IPS DF 6.9 (cell line): ENCODE results near the gene NDUFS3.
"Not testable (repeated sequence)": the region's sequence is repeated elsewhere in the genome, so short reads cannot be mapped to it uniquely, and the experiment has no call there.

ENCODE experiments used
- DNase-seq: peaks from one replicate; pipeline ENCODE4 v3.0.0-alpha.2; 2013; ENCODE audit warnings: low read depth, low spot score
- H3K27ac ChIP-seq: one replicate; pipeline ENCODE4 v1.5.1; 2013; ENCODE audit warnings: low read length, control low read depth
- H3K27me3 ChIP-seq: 2 replicates; pipeline ENCODE4 v1.6.1; 2013; ENCODE audit warnings: mild to moderate bottlenecking, low read length; ENCODE audit not compliant: control insufficient read depth, insufficient read depth
- H3K36me3 ChIP-seq: 2 replicates; pipeline ENCODE4 v1.6.1; 2013; ENCODE audit warnings: low read length; ENCODE audit not compliant: control insufficient read depth, insufficient read depth
- H3K4me1 ChIP-seq: 2 replicates; pipeline ENCODE4 v1.6.1; 2013; ENCODE audit warnings: low read length; ENCODE audit not compliant: control insufficient read depth, insufficient read depth
- H3K4me3 ChIP-seq: 2 replicates; pipeline ENCODE4 v1.5.1; 2013; ENCODE audit warnings: mild to moderate bottlenecking, low read length
- H3K9me3 ChIP-seq: 2 replicates; pipeline ENCODE4 v1.6.1; 2013; ENCODE audit warnings: low read length, inconsistent platforms; ENCODE audit not compliant: control insufficient read depth, insufficient read depth
- WGBS: extraction: QIAGEN DNeasy Blood & Tissue Kit; methylation state at CpG from one replicate; pipeline ENCODE4 v1.1.7; 2013; ENCODE audit warnings: mixed read lengths, missing lambda C conversion rate; ENCODE audit not compliant: insufficient read length, insufficient coverage; 5-methylcytosine and 5-hydroxymethylcytosine counted together

Gene NDUFS3

DNA sequence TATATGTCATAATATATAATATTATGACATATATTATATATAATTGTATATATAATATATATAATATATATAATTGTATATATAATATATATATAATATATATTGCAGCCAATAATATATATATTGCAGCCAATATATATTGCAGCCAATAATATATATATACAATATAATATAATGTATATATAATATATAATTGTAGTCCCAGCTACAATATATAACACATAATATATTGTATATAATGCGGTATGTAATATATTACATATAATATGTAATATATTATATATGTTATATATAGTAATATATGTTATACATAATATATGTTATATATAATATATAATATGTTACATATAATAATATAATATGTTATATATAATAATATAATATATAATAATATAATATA, 20.2 kb upstream of the NDUFS3 start:
- no peak overlapping the region for H3K4me3 ChIP-seq
- no peaks in the 10 kb centered on the region for H3K4me1 ChIP-seq
- H3K27me3 ChIP-seq, result no peaks in the 10 kb centered on the region
- H3K9me3 ChIP-seq, result no peaks in the 10 kb centered on the region
- no peak overlapping the region for H3K27ac ChIP-seq
- WGBS, result no CpG with 5 or more reads among the region's 1 CpG
- DNase-seq, result no peak
- no peaks in the 10 kb centered on the region for H3K36me3 ChIP-seq

DNA sequence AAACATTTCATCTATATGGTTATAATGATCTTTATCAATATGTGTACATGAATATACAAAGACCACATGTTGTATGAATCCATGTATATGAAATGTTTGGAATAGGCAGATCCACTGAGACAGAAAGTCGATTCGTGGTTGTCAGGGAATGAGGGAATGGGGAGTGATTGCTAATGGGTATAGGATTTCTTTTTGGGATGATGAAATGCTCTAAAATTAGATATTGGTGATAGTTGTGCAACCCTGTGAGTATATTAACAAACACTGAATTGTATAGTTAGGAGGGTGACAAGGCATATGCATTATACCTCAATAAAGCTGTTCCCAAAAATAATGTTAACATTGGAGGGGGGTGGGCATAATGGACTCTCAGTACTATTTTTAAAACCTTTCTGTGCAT, 18.4 kb upstream of the NDUFS3 start:
- Histone ChIP-seq H3K27ac (no peak overlapping the region), H3K36me3 (no peaks in the 10 kb centered on the region), H3K4me3 (no peak overlapping the region), H3K9me3 (no peaks in the 10 kb centered on the region), H3K4me1 (no peaks in the 10 kb centered on the region), H3K27me3 (no peaks in the 10 kb centered on the region)
- WGBS, result no CpG with 5 or more reads among the region's 2 CpGs
- DNase-seq, result no peak

DNA sequence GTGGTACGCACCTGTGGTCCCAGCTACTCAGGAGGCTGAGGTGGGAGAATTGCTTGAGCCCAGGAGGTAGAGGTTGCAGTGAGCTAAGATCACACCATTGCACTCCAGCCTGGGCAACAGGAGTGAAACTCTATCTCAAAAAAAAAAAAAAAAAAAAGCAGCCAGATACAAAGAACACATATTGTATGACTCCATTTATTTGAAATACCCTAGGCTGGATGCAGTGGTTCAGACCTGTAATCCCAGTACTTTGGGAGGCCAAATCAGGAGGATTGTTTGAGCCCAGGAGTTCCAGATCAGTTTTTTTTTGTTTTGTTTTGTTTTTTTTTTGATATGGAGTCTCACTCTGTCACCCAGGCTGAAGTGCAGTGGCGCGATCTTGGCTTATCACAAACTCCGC, 16.5 kb upstream of the NDUFS3 start:
- not testable (repeated sequence) for H3K4me1 ChIP-seq, DNase-seq, H3K36me3 ChIP-seq, H3K9me3 ChIP-seq, H3K27ac ChIP-seq, H3K27me3 ChIP-seq, H3K4me3 ChIP-seq
- no CpG with 5 or more reads among the region's 4 CpGs for whole genome bisulfite sequencing

DNA sequence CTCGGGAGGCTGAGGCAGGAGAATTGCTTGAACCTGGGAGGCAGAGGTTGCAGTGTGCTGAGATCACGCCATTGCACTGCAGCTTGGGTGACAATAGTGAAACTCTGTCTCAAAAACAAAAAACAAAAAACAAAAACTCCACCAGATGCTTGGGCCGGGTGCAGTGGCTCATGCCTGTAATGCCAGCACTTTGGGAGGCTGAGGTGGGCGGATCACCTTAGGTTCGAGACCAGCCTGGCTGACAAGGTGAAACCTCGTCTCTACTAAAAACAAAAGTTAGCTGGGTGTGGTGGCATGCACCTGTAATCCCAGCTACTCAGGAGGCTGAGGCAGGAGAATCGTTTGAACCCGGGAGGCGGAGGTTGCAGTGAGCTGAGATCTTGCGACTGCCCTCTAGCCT, 14.5 kb upstream of the NDUFS3 start:
- H3K4me1 ChIP-seq, H3K27me3 ChIP-seq, H3K27ac ChIP-seq, DNase-seq, H3K9me3 ChIP-seq, H3K36me3 ChIP-seq, H3K4me3 ChIP-seq: not testable (repeated sequence)
- no CpG with 5 or more reads among the region's 10 CpGs for WGBS

DNA sequence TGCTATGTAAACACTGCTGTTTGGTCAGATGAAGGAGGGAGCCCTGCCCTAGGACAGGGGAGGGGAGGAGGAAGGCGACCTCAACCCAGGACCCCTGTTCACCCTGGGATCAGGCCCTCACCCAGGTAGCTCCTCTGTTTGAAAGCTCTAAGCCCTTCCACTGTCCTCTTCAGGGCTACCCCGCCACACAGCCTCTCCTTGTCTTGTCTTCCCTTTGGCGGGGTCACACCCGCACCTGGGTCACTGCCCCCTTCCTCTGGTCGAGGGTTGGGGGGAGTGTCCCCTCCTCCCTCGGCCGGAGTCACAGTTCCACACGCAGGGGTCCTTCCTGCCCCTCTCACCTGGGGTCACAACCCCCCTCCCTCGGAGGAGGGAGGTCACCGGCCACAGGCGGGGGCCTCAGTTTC, 13.9 kb upstream of the NDUFS3 start:
- Histone ChIP-seq H3K4me3 (peak overlapping the region; percentile 87; the same call in 1 of the 2 replicates), H3K27me3 (no peaks in the 10 kb centered on the region), H3K27ac (no peak overlapping the region), H3K36me3 (0 out of 2 replicates have a peak, but pooled peaks cover 4% of the 10 kb centered on the region), H3K4me1 (no peaks in the 10 kb centered on the region), H3K9me3 (no peaks in the 10 kb centered on the region)
- no peak for DNase-seq
- no CpG with 5 or more reads among the region's 11 CpGs for WGBS

DNA sequence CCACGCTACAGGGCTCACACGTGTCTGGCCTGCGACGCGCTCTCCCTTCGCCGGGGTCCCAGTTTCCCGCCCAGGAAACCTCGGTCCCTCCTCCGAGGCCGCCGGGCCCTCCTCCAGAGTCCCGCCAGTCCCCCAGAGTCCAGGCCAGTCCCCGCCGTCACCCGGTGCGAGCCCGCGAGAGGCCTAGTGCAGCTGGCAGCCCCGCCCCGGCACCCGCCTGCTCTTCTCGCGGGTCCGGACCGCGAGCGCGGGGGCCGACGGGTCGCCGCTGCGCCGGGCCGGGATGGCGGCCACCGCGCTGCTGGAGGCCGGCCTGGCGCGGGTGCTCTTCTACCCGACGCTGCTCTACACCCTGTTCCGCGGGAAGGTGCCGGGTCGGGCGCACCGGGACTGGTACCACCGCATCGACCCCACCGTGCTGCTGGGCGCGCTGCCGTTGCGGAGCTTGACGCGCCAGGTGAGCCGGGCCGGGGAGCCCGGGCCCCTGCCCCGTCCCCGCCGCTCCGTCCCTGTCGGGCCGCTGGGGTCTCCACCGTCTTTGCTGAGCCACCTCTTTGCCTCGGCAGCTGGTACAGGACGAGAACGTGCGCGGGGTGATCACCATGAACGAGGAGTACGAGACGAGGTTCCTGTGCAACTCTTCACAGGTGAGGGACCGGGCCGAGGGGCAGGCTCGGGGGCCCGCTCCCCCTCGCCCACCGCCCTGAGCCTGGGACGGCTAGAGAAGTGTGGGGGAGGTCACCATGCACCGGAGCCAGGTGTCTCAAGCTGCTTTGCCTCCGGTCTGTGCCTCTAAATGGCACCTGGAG, 13.3 kb upstream of the NDUFS3 start, which contains the start of gene PTPMT1:
Gene PTPMT1, plus strand, starts transcription at position 260 of the 809 bp plus-strand sequence. Its CDS starts 24 bp downstream, at position 284.
- Histone ChIP-seq H3K27ac (no peak within 1 kb of the TSS), H3K27me3 (no peaks in the 10 kb centered on the region), H3K4me3 (peak within 1 kb of the TSS; percentile 87), H3K4me1 (no peaks in the 10 kb centered on the region), H3K9me3 (no peaks in the 10 kb centered on the region), H3K36me3 (0 out of 2 replicates have a peak, but pooled peaks cover 4% of the 10 kb centered on the region)
- no peak for DNase-seq
- WGBS, result no CpG with 5 or more reads among the region's 86 CpGs

DNA sequence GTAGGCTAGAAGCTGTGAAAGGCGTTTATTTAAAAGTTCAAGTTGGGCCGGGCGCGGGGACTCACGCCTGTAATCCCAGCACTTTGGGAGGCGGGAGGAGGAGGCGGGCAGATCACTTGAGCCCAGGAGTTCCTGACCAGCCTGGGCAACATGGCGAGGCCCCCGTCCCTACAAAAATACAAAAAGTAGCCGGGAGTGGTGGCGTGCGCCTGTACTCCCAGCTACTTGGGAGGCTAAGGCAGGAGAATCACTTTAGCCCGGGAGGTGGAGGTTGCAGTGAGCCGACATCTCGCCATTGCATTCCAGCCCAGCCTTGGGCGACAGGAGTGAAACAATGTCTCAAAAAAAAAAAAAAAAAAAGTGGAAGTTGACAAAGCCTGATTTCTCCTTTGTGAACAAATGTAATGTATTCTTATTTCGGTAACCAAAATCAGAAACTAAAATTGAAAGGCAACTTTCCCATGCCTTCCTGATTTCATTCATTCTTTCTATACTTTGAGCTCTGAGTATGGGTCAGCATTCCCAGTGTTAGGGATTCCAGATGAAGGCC, 12.7 kb upstream of the NDUFS3 start:
- no CpG with 5 or more reads among the region's 17 CpGs for WGBS
- peak overlapping the region; percentile 87 for H3K4me3 ChIP-seq
- H3K4me1 ChIP-seq, result no peaks in the 10 kb centered on the region
- 0 out of 2 replicates have a peak, but pooled peaks cover 4% of the 10 kb centered on the region for H3K36me3 ChIP-seq
- H3K27ac ChIP-seq, result no peak overlapping the region
- no peak for DNase-seq
- no peaks in the 10 kb centered on the region for H3K27me3 ChIP-seq
- H3K9me3 ChIP-seq, result no peaks in the 10 kb centered on the region

DNA sequence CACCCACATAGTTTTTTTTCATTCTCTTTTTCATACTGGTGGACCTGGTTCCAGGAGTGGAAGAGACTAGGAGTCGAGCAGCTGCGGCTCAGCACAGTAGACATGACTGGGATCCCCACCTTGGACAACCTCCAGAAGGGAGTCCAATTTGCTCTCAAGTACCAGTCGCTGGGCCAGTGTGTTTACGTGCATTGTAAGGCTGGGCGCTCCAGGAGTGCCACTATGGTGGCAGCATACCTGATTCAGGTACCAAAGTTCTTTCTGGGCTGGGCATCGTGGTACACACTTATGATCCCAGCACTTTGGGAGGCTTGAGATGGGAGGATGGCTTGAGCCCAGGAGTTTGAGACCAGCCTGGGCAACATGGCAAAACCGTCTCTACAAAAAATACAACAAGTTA, 9.2 kb upstream of the NDUFS3 start:
- Histone ChIP-seq H3K4me1 (no peaks in the 10 kb centered on the region), H3K27me3 (no peaks in the 10 kb centered on the region), H3K27ac (no peak overlapping the region), H3K9me3 (no peaks in the 10 kb centered on the region), H3K4me3 (no peak overlapping the region), H3K36me3 (peaks cover 14% of the 10 kb centered on the region)
- no peak for DNase-seq
- WGBS, result no CpG with 5 or more reads among the region's 7 CpGs

DNA sequence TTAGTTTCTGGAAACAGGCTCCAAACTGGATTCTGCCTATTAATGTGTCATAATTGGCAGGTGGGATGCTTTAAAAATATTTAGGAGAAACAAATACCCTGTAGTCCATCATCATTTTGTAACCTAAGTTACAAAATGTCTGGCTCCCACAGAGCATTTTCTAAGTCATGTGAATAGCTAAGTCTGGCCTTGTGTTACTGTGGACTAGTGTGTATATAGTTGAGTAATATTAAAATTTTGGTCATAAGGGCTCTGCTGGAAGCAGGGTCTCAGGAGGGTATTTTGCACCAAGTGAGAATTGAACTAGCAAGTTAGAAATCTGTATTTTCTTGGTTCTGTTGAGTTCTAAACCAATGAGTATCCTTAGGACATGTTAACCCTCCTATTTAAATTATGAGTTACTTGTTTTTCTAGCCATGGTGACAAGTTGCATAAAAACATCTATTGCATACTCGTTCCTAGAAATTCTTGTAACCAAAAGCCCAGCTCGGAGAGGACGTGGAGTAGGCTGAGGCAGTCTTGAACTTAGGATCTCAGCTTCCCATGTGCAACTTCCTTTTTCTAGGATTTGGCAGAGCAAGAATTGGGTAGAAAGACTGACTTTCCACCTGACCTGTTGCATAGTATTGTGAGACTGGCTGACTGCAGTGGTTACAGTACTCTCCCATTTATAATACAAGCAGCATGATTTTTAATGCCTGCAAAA, 8.1 kb upstream of the NDUFS3 start:
- no peaks in the 10 kb centered on the region for H3K27me3 ChIP-seq
- WGBS, result no CpG with 5 or more reads among the region's 3 CpGs
- DNase-seq, result no peak
- no peak overlapping the region for H3K27ac ChIP-seq
- H3K36me3 ChIP-seq, result peaks cover 14% of the 10 kb centered on the region
- H3K4me3 ChIP-seq, result no peak overlapping the region
- no peaks in the 10 kb centered on the region for H3K4me1 ChIP-seq
- no peaks in the 10 kb centered on the region for H3K9me3 ChIP-seq

DNA sequence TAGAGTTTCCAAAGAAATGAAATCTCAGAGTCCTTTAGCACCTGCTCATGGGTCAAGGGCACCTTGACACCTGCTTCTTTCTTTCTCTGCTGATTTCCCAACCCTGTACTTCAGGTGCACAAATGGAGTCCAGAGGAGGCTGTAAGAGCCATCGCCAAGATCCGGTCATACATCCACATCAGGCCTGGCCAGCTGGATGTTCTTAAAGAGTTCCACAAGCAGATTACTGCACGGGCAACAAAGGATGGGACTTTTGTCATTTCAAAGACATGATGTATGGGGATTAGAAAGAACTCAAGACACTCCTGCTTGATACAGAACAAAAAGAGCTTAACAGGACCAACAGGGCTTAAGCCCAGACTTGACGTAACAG, 7.5 kb upstream of the NDUFS3 start:
- Histone ChIP-seq H3K27ac (no peak overlapping the region), H3K4me1 (no peaks in the 10 kb centered on the region), H3K9me3 (no peaks in the 10 kb centered on the region), H3K4me3 (no peak overlapping the region), H3K36me3 (peaks cover 14% of the 10 kb centered on the region), H3K27me3 (no peaks in the 10 kb centered on the region)
- no CpG with 5 or more reads among the region's 4 CpGs for WGBS
- DNase-seq, result no peak
